ENCODE data around the gene CELF1.
"Not testable (repeated sequence)": the region's sequence is repeated elsewhere in the genome, so short reads cannot be mapped to it uniquely, and the experiment has no call there.

The CELF1 gene

DNA sequence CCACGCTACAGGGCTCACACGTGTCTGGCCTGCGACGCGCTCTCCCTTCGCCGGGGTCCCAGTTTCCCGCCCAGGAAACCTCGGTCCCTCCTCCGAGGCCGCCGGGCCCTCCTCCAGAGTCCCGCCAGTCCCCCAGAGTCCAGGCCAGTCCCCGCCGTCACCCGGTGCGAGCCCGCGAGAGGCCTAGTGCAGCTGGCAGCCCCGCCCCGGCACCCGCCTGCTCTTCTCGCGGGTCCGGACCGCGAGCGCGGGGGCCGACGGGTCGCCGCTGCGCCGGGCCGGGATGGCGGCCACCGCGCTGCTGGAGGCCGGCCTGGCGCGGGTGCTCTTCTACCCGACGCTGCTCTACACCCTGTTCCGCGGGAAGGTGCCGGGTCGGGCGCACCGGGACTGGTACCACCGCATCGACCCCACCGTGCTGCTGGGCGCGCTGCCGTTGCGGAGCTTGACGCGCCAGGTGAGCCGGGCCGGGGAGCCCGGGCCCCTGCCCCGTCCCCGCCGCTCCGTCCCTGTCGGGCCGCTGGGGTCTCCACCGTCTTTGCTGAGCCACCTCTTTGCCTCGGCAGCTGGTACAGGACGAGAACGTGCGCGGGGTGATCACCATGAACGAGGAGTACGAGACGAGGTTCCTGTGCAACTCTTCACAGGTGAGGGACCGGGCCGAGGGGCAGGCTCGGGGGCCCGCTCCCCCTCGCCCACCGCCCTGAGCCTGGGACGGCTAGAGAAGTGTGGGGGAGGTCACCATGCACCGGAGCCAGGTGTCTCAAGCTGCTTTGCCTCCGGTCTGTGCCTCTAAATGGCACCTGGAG is 12.6 kb upstream of the CELF1 start, which contains the start of gene PTPMT1:
PTPMT1 (plus strand) TSS at position 260 of the 809 bp plus-strand sequence; CDS start at position 284, 24 bp downstream.
- TF ChIP-seq ZFX (IDR thresholded peaks at IDR 0.05; ENCODE audit: borderline replicate concordance) (peak; percentile 45; the same call in 1 of the 2 replicates), CTCF (IDR thresholded peaks at IDR 0.05) (no peak)
- H3K27ac ChIP-seq, result peak within 1 kb of the TSS; percentile 84

DNA sequence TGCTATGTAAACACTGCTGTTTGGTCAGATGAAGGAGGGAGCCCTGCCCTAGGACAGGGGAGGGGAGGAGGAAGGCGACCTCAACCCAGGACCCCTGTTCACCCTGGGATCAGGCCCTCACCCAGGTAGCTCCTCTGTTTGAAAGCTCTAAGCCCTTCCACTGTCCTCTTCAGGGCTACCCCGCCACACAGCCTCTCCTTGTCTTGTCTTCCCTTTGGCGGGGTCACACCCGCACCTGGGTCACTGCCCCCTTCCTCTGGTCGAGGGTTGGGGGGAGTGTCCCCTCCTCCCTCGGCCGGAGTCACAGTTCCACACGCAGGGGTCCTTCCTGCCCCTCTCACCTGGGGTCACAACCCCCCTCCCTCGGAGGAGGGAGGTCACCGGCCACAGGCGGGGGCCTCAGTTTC is 12.0 kb upstream of the CELF1 start:
- H3K27ac ChIP-seq, result peak overlapping the region; percentile 84
- no peak for TF ChIP-seq ZFX (IDR thresholded peaks at IDR 0.05; ENCODE audit: borderline replicate concordance)
- no peak for TF ChIP-seq CTCF (IDR thresholded peaks at IDR 0.05)

GRCh38 chr11:47564366-47564765 is 11.4 kb upstream of the CELF1 start:
- H3K27ac ChIP-seq, result peak overlapping the region; percentile 84

DNA sequence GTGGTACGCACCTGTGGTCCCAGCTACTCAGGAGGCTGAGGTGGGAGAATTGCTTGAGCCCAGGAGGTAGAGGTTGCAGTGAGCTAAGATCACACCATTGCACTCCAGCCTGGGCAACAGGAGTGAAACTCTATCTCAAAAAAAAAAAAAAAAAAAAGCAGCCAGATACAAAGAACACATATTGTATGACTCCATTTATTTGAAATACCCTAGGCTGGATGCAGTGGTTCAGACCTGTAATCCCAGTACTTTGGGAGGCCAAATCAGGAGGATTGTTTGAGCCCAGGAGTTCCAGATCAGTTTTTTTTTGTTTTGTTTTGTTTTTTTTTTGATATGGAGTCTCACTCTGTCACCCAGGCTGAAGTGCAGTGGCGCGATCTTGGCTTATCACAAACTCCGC is 9.5 kb upstream of the CELF1 start:
- H3K27ac ChIP-seq, result not testable (repeated sequence)

GRCh38 chr11:47560426-47560825 is 7.5 kb upstream of the CELF1 start:
- H3K27ac ChIP-seq, result no peak overlapping the region
- no peak for TF ChIP-seq CTCF (IDR thresholded peaks at IDR 0.05)
- no peak for TF ChIP-seq ZFX (IDR thresholded peaks at IDR 0.05; ENCODE audit: borderline replicate concordance)

DNA sequence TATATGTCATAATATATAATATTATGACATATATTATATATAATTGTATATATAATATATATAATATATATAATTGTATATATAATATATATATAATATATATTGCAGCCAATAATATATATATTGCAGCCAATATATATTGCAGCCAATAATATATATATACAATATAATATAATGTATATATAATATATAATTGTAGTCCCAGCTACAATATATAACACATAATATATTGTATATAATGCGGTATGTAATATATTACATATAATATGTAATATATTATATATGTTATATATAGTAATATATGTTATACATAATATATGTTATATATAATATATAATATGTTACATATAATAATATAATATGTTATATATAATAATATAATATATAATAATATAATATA is 5.8 kb upstream of the CELF1 start:
- no peak overlapping the region for H3K27ac ChIP-seq
- no peak for TF ChIP-seq ZFX (IDR thresholded peaks at IDR 0.05; ENCODE audit: borderline replicate concordance)
- TF ChIP-seq CTCF (IDR thresholded peaks at IDR 0.05), result no peak

GRCh38 chr11:47557004-47557403 is 4.1 kb upstream of the CELF1 start:
- H3K27ac ChIP-seq, result not testable (repeated sequence)

DNA sequence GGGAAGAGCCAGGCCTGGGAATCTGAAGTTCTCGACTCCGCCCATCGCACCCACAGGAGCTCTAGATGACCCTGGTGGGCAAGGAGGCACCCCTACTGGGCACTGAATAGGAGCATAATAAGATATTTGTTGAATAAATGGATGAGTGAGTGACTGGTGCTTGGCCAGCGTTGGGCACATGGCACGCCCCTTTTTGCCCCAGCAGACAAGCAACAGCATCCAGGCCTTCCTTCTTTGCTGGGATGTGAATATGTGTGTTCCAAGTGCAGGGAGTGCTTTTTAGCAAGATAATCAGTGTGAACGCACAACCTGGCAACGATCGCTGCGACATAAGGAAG is 443 bp upstream of the CELF1 start:
- peak overlapping the region; percentile 81 for H3K27ac ChIP-seq
- TF ChIP-seq ZFX (IDR thresholded peaks at IDR 0.05; ENCODE audit: borderline replicate concordance) (no peak), CTCF (IDR thresholded peaks at IDR 0.05) (peak; percentile 82)

DNA sequence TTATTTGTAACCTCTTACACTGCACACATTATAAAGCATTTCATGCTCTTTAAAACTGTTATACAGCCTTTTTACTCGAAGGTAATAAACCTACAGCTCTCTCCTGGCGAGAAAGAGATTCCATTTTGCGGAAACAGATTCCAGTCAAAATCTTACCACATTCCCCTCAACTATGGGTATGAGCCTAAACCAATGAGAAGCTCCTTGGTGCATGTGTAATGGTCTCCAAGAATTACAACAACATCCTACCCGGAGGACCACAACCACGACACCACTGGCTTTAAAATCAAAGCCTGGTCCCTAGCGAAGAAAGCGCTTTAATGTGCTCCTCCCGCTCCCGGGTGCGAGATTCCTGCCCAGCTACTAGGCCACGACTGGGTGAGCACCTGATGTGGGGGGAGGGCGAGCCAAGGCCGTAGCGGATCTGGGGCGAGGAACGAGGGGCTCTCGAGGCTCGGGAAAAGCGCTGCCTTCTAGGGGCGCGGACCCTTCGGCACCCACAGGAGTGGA is 821 bp downstream of the CELF1 start:
- H3K27ac ChIP-seq, result peak overlapping the region; percentile 81
- TF ChIP-seq ZFX (IDR thresholded peaks at IDR 0.05; ENCODE audit: borderline replicate concordance) (no peak), CTCF (IDR thresholded peaks at IDR 0.05) (no peak)

All from 22Rv1 (cell line).